GM23338 (cell line): Measurements from ENCODE around the gene BBS1. TPM values are rescaled to one million over a fixed set of nuclear protein-coding genes. Genes with fewer than 3 reads are reported as not detected.

Experiments
- ATAC-seq: fragments of 200-7000 bp; cut with Tn5 transposase; 3 replicates; pipeline ENCODE4 v1.9.1; 2020
- DNase-seq: peaks from one replicate; pipeline ENCODE4 v3.0.0-alpha.2; 2015; ENCODE audit warnings: low spot score
- H2AFZ ChIP-seq: fragments of 200-600 bp; sonication (generic); 2 replicates; pipeline ENCODE4 v1.8.0; 2016; ENCODE audit warnings: antibody characterized with exemption, mild to moderate bottlenecking, moderate library complexity
- H3F3A ChIP-seq: fragments of 200-600 bp; sonication (generic); replicated peaks from 2 replicates; pipeline ENCODE4 v1.8.0; 2017; ENCODE audit warnings: antibody characterized with exemption, mixed run types, low read depth
- H3K27ac ChIP-seq: fragments of 200-600 bp; sonication (generic); 2 replicates; pipeline ENCODE4 v1.6.1; 2016; ENCODE audit warnings: low read depth
- H3K27me3 ChIP-seq: fragments of 200-600 bp; sonication (generic); 2 replicates; pipeline ENCODE4 v1.8.0; 2016; ENCODE audit warnings: mild to moderate bottlenecking, mixed run types, moderate library complexity; ENCODE audit not compliant: insufficient read depth
- H3K36me3 ChIP-seq: fragments of 200-600 bp; sonication (generic); 2 replicates; pipeline ENCODE4 v1.8.0; 2016; ENCODE audit warnings: mild to moderate bottlenecking; ENCODE audit not compliant: insufficient read depth
- H3K4me1 ChIP-seq: fragments of 200-600 bp; sonication (generic); 2 replicates; pipeline ENCODE4 v1.8.0; 2016; ENCODE audit warnings: mild to moderate bottlenecking, moderate library complexity; ENCODE audit not compliant: insufficient read depth
- H3K4me2 ChIP-seq: fragments of 200-600 bp; sonication (generic); 2 replicates; pipeline ENCODE4 v1.7.1; 2017; ENCODE audit warnings: mixed run types
- H3K4me3 ChIP-seq: fragments of 200-600 bp; sonication (generic); 2 replicates; pipeline ENCODE4 v1.6.1; 2016; ENCODE audit warnings: mixed run types
- H3K79me2 ChIP-seq: fragments of 200-600 bp; sonication (generic); replicated peaks from 2 replicates; pipeline ENCODE4 v1.8.0; 2017; ENCODE audit warnings: mild to moderate bottlenecking; ENCODE audit not compliant: insufficient read depth
- H3K9me2 ChIP-seq: fragments of 200-600 bp; sonication (generic); 2 replicates; pipeline ENCODE4 v1.8.0; 2017; ENCODE audit not compliant: insufficient read depth
- H4K20me1 ChIP-seq: fragments of 200-600 bp; sonication (generic); replicated peaks from 2 replicates; pipeline ENCODE4 v1.8.0; 2017; ENCODE audit warnings: mild to moderate bottlenecking; ENCODE audit not compliant: insufficient read depth
- H3K27ac Mint-ChIP-seq: 2 replicates; pipeline ENCODE4 v1.8.0; 2020; ENCODE audit warnings: inconsistent platforms, mild to moderate bottlenecking, moderate library complexity, mixed read lengths
- H3K27me3 Mint-ChIP-seq: 3 replicates; pipeline ENCODE4 v1.8.0; 2022; ENCODE audit warnings: low read depth, mild to moderate bottlenecking, moderate library complexity, mixed read lengths, inconsistent platforms; ENCODE audit not compliant: insufficient read depth, poor library complexity
- H3K36me3 Mint-ChIP-seq: 3 replicates; pipeline ENCODE4 v1.8.0; 2021; ENCODE audit warnings: low read depth, mild to moderate bottlenecking, inconsistent platforms, moderate library complexity, mixed read lengths
- H3K4me1 Mint-ChIP-seq: 3 replicates; pipeline ENCODE4 v1.8.0; 2020; ENCODE audit warnings: mild to moderate bottlenecking, inconsistent platforms, mixed read lengths
- H3K4me3 Mint-ChIP-seq: 3 replicates; pipeline ENCODE4 v1.8.0; 2021; ENCODE audit warnings: moderate library complexity, mild to moderate bottlenecking, inconsistent platforms, mixed read lengths
- H3K9me3 Mint-ChIP-seq: 3 replicates; pipeline ENCODE4 v1.8.0; 2020; ENCODE audit warnings: moderate library complexity, mild to moderate bottlenecking, inconsistent platforms, mixed read lengths
- CREB1 ChIP-seq: fragments of 250-450 bp; sonication (Bioruptor Pico); IDR thresholded peaks from 2 replicates; pipeline ENCODE4 v1.5.0; 2020; ENCODE audit warnings: low read depth, mild to moderate bottlenecking, moderate library complexity
- EZH2 ChIP-seq: fragments of 200-600 bp; sonication (generic); IDR thresholded peaks from one replicate; pipeline ENCODE4 v1.8.0; 2017; ENCODE audit warnings: antibody characterized with exemption, mild to moderate bottlenecking, low read depth; ENCODE audit not compliant: unreplicated experiment
- EZH2phosphoT487 ChIP-seq: fragments of 200-600 bp; sonication (generic); IDR thresholded peaks from one replicate; pipeline ENCODE4 v1.8.1; 2018; ENCODE audit warnings: antibody characterized with exemption; ENCODE audit not compliant: unreplicated experiment
- JUNB ChIP-seq: IDR thresholded peaks from one replicate; pipeline ENCODE4 v1.6.1; 2016; ENCODE audit warnings: antibody characterized with exemption; ENCODE audit not compliant: unreplicated experiment
- NANOG ChIP-seq: IDR thresholded peaks from 2 replicates; pipeline ENCODE4 v1.6.1; 2016; ENCODE audit warnings: antibody characterized with exemption, borderline replicate concordance
- POLR2AphosphoS5 ChIP-seq: IDR thresholded peaks from 2 replicates; pipeline ENCODE4 v1.6.1; 2016; ENCODE audit warnings: antibody characterized with exemption, low read depth
- STAT1 ChIP-seq: IDR thresholded peaks from one replicate; pipeline ENCODE4 v1.6.1; 2016; ENCODE audit warnings: antibody characterized with exemption; ENCODE audit not compliant: unreplicated experiment
- ZNF114 ChIP-seq: fragments of 250-450 bp; sonication (Bioruptor Pico); IDR thresholded peaks from 2 replicates; pipeline ENCODE4 v1.5.0; 2020; ENCODE audit warnings: mild to moderate bottlenecking, moderate library complexity
- ZNF331 ChIP-seq: fragments of 250-450 bp; sonication (Bioruptor Pico); IDR thresholded peaks from 2 replicates; pipeline ENCODE4 v1.5.0; 2020; ENCODE audit warnings: low read depth, mild to moderate bottlenecking, moderate library complexity
- polyA plus RNA-seq: library from polyadenylated mRNA; unstranded; fragments of >200 nt; fragmentation: Nextera tagmentation; extraction: Ambion mirVana; gene quantifications from 2 replicates; pipeline ENCODE4 v1.2.1, GENCODE V29; 2016
- total RNA-seq: library from RNA; depleted of rRNA; stranded (reverse); fragments of >200 nt; shearing (Covaris generic); gene quantifications from 2 replicates; pipeline ENCODE4 v1.2.3, GENCODE V29; 2014
- TF ChIP-seq, protein P1 (sequence below), 2 experiments: fragments of 200-600 bp in 1 of 2; sonication (generic) in 1 of 2; conservative IDR thresholded peaks; 2 replicates each; pipeline versions ENCODE4 v1.5.1 to v1.6.1; 2016 to 2017; ENCODE audit warnings: antibody characterized with exemption in 2 of 2, low read depth in 2 of 2, mild to moderate bottlenecking in 2 of 2, moderate library complexity in 1 of 2
- TF ChIP-seq, protein P2 (sequence below): IDR thresholded peaks from 2 replicates; pipeline ENCODE4 v1.6.1; 2016; ENCODE audit warnings: antibody characterized with exemption
- TF ChIP-seq, protein P3 (sequence below): fragments of 250-450 bp; sonication (Bioruptor Pico); IDR thresholded peaks from 2 replicates; pipeline ENCODE4 v1.5.0; 2020; ENCODE audit warnings: mild to moderate bottlenecking, moderate library complexity
- TF ChIP-seq, protein P4 (sequence below): IDR thresholded peaks from one replicate; pipeline ENCODE4 v1.6.1; 2018; ENCODE audit warnings: antibody characterized with exemption; ENCODE audit not compliant: unreplicated experiment

Gene BBS1
- total and polyA plus RNA-seq, 2 experiments from 2014 or later = 11.6 to 41.3 TPM

DNA sequence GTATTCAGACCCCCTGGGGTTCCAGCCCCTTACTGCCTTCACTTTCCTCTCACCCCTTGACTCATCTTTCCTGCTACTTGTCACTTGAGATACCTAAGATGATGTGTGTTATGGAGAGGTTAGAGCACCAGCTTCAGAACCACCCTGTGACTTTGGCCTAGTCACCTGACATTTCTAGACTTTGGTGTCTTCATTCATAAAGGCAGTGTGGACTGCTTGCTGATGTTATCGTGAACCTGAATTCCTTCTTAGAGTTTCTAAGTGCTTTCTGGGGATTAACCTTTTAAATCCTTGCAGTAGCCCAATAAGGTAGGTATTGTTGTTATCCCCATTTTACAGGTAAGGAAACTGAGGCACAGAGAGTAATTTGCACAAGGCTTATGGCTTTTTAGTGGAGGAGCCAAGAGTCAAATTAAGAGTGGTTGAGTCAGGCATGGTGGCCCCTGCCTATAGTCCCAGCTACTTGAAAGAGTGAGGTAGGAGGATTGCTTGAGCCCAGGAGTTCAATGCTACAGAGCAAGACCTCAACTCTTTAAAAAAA lies 5.1 kb upstream of the BBS1 start:
- Histone ChIP-seq H3K4me2 (no peak overlapping the region), H3K4me1 (no peaks in the 10 kb centered on the region), H3K79me2 (no peaks in the 10 kb centered on the region), H2AFZ (no peak overlapping the region), H3K9me2 (no peaks in the 10 kb centered on the region), H4K20me1 (no peaks in the 10 kb centered on the region; the same call in 1 of the 2 replicates), H3K36me3 (no peaks in the 10 kb centered on the region; the same call in 1 of the 2 replicates), H3K27ac (no peak overlapping the region), H3K27me3 (no peaks in the 10 kb centered on the region), H3K4me3 (no peak overlapping the region), H3F3A (0 out of 2 replicates have a peak, but pooled peaks cover 5% of the 10 kb centered on the region)
- Mint-ChIP-seq H3K9me3 (no peaks in the 10 kb centered on the region), H3K4me3 (no peak overlapping the region), H3K27me3 (no peaks in the 10 kb centered on the region), H3K36me3 (peaks cover 9% of the 10 kb centered on the region), H3K27ac (no peak overlapping the region), H3K4me1 (no peaks in the 10 kb centered on the region)
- TF ChIP-seq CREB1 = no peak
- TF ChIP-seq, protein P1, sequence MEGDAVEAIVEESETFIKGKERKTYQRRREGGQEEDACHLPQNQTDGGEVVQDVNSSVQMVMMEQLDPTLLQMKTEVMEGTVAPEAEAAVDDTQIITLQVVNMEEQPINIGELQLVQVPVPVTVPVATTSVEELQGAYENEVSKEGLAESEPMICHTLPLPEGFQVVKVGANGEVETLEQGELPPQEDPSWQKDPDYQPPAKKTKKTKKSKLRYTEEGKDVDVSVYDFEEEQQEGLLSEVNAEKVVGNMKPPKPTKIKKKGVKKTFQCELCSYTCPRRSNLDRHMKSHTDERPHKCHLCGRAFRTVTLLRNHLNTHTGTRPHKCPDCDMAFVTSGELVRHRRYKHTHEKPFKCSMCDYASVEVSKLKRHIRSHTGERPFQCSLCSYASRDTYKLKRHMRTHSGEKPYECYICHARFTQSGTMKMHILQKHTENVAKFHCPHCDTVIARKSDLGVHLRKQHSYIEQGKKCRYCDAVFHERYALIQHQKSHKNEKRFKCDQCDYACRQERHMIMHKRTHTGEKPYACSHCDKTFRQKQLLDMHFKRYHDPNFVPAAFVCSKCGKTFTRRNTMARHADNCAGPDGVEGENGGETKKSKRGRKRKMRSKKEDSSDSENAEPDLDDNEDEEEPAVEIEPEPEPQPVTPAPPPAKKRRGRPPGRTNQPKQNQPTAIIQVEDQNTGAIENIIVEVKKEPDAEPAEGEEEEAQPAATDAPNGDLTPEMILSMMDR (conservative IDR thresholded peaks at IDR 0.05; ENCODE audit: low read depth in 2 of 2) = no peak
- no peak for TF ChIP-seq JUNB
- TF ChIP-seq STAT1 = no peak
- TF ChIP-seq EZH2 = no peak
- no peak for TF ChIP-seq EZH2phosphoT487
- TF ChIP-seq ZNF114 (CRISPR knock-in tag) = no peak
- TF ChIP-seq ZNF331 (CRISPR knock-in tag) = no peak
- TF ChIP-seq, protein P2, sequence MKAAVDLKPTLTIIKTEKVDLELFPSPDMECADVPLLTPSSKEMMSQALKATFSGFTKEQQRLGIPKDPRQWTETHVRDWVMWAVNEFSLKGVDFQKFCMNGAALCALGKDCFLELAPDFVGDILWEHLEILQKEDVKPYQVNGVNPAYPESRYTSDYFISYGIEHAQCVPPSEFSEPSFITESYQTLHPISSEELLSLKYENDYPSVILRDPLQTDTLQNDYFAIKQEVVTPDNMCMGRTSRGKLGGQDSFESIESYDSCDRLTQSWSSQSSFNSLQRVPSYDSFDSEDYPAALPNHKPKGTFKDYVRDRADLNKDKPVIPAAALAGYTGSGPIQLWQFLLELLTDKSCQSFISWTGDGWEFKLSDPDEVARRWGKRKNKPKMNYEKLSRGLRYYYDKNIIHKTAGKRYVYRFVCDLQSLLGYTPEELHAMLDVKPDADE = no peak
- no peak for TF ChIP-seq NANOG
- TF ChIP-seq, protein P3, sequence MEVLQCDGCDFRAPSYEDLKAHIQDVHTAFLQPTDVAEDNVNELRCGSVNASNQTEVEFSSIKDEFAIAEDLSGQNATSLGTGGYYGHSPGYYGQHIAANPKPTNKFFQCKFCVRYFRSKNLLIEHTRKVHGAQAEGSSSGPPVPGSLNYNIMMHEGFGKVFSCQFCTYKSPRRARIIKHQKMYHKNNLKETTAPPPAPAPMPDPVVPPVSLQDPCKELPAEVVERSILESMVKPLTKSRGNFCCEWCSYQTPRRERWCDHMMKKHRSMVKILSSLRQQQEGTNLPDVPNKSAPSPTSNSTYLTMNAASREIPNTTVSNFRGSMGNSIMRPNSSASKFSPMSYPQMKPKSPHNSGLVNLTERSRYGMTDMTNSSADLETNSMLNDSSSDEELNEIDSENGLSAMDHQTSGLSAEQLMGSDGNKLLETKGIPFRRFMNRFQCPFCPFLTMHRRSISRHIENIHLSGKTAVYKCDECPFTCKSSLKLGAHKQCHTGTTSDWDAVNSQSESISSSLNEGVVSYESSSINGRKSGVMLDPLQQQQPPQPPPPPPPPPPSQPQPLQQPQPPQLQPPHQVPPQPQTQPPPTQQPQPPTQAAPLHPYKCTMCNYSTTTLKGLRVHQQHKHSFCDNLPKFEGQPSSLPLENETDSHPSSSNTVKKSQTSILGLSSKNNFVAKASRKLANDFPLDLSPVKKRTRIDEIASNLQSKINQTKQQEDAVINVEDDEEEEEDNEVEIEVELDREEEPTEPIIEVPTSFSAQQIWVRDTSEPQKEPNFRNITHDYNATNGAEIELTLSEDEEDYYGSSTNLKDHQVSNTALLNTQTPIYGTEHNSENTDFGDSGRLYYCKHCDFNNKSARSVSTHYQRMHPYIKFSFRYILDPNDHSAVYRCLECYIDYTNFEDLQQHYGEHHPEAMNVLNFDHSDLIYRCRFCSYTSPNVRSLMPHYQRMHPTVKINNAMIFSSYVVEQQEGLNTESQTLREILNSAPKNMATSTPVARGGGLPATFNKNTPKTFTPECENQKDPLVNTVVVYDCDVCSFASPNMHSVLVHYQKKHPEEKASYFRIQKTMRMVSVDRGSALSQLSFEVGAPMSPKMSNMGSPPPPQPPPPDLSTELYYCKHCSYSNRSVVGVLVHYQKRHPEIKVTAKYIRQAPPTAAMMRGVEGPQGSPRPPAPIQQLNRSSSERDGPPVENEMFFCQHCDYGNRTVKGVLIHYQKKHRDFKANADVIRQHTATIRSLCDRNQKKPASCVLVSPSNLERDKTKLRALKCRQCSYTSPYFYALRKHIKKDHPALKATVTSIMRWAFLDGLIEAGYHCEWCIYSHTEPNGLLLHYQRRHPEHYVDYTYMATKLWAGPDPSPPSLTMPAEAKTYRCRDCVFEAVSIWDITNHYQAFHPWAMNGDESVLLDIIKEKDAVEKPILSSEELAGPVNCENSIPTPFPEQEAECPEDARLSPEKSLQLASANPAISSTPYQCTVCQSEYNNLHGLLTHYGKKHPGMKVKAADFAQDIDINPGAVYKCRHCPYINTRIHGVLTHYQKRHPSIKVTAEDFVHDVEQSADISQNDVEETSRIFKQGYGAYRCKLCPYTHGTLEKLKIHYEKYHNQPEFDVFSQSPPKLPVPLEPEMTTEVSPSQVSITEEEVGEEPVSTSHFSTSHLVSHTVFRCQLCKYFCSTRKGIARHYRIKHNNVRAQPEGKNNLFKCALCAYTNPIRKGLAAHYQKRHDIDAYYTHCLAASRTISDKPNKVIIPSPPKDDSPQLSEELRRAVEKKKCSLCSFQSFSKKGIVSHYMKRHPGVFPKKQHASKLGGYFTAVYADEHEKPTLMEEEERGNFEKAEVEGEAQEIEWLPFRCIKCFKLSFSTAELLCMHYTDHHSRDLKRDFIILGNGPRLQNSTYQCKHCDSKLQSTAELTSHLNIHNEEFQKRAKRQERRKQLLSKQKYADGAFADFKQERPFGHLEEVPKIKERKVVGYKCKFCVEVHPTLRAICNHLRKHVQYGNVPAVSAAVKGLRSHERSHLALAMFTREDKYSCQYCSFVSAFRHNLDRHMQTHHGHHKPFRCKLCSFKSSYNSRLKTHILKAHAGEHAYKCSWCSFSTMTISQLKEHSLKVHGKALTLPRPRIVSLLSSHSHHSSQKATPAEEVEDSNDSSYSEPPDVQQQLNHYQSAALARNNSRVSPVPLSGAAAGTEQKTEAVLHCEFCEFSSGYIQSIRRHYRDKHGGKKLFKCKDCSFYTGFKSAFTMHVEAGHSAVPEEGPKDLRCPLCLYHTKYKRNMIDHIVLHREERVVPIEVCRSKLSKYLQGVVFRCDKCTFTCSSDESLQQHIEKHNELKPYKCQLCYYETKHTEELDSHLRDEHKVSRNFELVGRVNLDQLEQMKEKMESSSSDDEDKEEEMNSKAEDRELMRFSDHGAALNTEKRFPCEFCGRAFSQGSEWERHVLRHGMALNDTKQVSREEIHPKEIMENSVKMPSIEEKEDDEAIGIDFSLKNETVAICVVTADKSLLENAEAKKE (CRISPR knock-in tag) = no peak
- TF ChIP-seq, protein P4, sequence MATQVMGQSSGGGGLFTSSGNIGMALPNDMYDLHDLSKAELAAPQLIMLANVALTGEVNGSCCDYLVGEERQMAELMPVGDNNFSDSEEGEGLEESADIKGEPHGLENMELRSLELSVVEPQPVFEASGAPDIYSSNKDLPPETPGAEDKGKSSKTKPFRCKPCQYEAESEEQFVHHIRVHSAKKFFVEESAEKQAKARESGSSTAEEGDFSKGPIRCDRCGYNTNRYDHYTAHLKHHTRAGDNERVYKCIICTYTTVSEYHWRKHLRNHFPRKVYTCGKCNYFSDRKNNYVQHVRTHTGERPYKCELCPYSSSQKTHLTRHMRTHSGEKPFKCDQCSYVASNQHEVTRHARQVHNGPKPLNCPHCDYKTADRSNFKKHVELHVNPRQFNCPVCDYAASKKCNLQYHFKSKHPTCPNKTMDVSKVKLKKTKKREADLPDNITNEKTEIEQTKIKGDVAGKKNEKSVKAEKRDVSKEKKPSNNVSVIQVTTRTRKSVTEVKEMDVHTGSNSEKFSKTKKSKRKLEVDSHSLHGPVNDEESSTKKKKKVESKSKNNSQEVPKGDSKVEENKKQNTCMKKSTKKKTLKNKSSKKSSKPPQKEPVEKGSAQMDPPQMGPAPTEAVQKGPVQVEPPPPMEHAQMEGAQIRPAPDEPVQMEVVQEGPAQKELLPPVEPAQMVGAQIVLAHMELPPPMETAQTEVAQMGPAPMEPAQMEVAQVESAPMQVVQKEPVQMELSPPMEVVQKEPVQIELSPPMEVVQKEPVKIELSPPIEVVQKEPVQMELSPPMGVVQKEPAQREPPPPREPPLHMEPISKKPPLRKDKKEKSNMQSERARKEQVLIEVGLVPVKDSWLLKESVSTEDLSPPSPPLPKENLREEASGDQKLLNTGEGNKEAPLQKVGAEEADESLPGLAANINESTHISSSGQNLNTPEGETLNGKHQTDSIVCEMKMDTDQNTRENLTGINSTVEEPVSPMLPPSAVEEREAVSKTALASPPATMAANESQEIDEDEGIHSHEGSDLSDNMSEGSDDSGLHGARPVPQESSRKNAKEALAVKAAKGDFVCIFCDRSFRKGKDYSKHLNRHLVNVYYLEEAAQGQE = no peak
- TF ChIP-seq POLR2AphosphoS5 = no peak
- DNase-seq (no peak), ATAC-seq (no peak)
